Neutrophil (primary cell): ENCODE results near the gene TUBB6.

Experiments used
- H3K27ac ChIP-seq: fragments of 200-600 bp; sonication (generic); 2 replicates; pipeline ENCODE4 v1.5.1; 2016; ENCODE audit warnings: mild to moderate bottlenecking, moderate library complexity
- H3K27me3 ChIP-seq: fragments of 200-600 bp; sonication (generic); 2 replicates; pipeline ENCODE4 v1.6.0; 2016; ENCODE audit warnings: mild to moderate bottlenecking
- H3K36me3 ChIP-seq: fragments of 200-600 bp; sonication (generic); 2 replicates; pipeline ENCODE4 v1.5.1; 2017
- H3K4me1 ChIP-seq, 2 experiments: fragments of 200-600 bp in 1 of 2; sonication (generic) in 1 of 2; 1 replicate in 1 of 2; 2 replicates in 1 of 2; pipeline versions ENCODE4 v1.5.1 to v1.6.1; 2013 to 2016; ENCODE audit warnings: low read depth in 1 of 2, low read length in 1 of 2, mild to moderate bottlenecking in 1 of 2, moderate library complexity in 1 of 2; ENCODE audit not compliant: control insufficient read depth in 1 of 2, insufficient read depth in 1 of 2
- H3K4me3 ChIP-seq, 2 experiments: fragments of 200-600 bp in 1 of 2; sonication (generic) in 1 of 2; 1 replicate in 1 of 2; 2 replicates in 1 of 2; pipeline ENCODE4 v1.5.1; 2013 to 2016; ENCODE audit warnings: low read depth in 1 of 2, low read length in 1 of 2, mild to moderate bottlenecking in 1 of 2, moderate library complexity in 1 of 2
- H3K9me3 ChIP-seq: fragments of 200-600 bp; sonication (generic); 2 replicates; pipeline ENCODE4 v1.5.1; 2016
- TF ChIP-seq, protein P1 (sequence below): fragments of 200-600 bp; sonication (generic); IDR thresholded peaks from 2 replicates; pipeline ENCODE4 v1.5.1; 2016; ENCODE audit warnings: antibody characterized with exemption

Gene TUBB6

DNA sequence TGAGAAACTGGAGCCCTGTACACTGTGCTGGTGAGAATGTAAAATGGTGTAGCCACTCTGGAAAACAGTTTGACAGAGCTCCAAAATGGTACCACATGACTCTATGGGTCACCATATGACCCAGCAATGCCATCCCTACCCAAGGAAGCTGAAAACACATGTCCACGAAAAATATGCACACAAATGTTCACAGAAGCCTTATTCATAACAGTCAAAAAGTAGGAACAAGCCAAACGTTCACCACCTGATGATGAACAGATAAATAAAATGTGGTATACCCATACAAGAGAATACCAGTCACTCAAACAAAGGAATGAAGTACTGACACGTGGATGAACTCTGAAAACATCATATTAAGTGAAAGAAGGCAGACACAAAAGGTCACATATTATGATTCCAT is 64.4 kb downstream of the TUBB6 start:
- peaks cover 10 to 12% of the 10 kb centered on the region in 2 experiments for H3K4me1 ChIP-seq
- no peaks in the 10 kb centered on the region for H3K9me3 ChIP-seq
- peaks cover 10% of the 10 kb centered on the region for H3K36me3 ChIP-seq
- no peaks in the 10 kb centered on the region for H3K27me3 ChIP-seq
- no peak overlapping the region for H3K4me3 ChIP-seq
- TF ChIP-seq, protein P1, sequence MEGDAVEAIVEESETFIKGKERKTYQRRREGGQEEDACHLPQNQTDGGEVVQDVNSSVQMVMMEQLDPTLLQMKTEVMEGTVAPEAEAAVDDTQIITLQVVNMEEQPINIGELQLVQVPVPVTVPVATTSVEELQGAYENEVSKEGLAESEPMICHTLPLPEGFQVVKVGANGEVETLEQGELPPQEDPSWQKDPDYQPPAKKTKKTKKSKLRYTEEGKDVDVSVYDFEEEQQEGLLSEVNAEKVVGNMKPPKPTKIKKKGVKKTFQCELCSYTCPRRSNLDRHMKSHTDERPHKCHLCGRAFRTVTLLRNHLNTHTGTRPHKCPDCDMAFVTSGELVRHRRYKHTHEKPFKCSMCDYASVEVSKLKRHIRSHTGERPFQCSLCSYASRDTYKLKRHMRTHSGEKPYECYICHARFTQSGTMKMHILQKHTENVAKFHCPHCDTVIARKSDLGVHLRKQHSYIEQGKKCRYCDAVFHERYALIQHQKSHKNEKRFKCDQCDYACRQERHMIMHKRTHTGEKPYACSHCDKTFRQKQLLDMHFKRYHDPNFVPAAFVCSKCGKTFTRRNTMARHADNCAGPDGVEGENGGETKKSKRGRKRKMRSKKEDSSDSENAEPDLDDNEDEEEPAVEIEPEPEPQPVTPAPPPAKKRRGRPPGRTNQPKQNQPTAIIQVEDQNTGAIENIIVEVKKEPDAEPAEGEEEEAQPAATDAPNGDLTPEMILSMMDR = no peak
- H3K27ac ChIP-seq = no peak overlapping the region

DNA sequence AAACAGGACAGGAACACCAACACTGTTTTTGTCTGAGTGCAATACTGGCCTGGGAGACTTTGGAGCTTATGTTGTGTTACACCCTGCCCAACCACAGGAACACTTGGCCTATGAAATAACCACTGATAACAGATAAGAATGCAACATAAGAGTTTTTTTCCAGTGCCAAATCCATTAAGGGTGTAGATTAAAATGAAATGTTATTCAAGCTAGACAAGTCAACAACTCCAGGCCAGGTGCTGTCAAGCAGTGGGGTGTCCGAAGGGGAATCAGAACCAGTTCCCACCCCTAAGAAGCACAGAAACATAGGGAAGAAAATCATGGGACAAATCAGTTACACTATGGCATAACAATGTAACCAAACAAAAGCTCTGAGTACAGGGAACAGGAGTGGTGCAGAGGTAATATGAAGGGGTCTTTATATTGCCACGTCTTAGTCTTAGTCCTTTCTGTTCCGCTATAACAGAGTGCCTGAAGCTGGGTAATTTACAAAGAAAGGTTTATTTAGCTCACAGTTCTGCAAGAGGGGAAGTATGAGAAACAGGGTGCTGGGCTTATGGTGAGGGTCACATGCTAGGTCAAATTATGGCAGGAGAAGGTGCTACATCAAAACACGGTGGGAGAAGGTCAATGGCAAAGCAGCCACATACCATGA is 65.2 kb downstream of the TUBB6 start:
- Histone ChIP-seq H3K9me3 (no peaks in the 10 kb centered on the region), H3K27ac (no peak overlapping the region), H3K36me3 (peaks cover 6% of the 10 kb centered on the region), H3K4me1 (peaks cover 15 to 17% of the 10 kb centered on the region in 2 experiments), H3K27me3 (no peaks in the 10 kb centered on the region), H3K4me3 (no peak overlapping the region)
- TF ChIP-seq, protein P1 = no peak

DNA sequence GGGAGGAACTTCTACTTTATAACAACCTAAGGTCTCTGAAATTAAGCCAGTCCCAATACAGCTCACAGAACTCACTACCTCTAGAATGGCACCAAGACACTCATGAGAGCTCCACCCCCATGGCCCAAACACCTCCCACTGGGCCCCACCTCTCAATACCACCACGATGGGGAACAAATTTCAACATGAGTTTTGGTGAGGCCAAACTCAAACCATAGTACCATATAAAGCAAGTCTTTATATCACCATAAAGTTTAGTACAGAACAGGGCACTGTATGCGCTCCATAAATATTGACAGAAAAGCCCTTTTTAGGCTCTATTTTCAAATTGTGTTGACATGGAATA is 65.7 kb downstream of the TUBB6 start:
- Histone ChIP-seq H3K4me3 (no peak overlapping the region), H3K27me3 (no peaks in the 10 kb centered on the region), H3K9me3 (no peaks in the 10 kb centered on the region), H3K36me3 (peaks cover under 1% of the 10 kb centered on the region), H3K27ac (no peak overlapping the region), H3K4me1 (peaks cover 15 to 17% of the 10 kb centered on the region in 2 experiments)
- TF ChIP-seq, protein P1 = no peak

DNA sequence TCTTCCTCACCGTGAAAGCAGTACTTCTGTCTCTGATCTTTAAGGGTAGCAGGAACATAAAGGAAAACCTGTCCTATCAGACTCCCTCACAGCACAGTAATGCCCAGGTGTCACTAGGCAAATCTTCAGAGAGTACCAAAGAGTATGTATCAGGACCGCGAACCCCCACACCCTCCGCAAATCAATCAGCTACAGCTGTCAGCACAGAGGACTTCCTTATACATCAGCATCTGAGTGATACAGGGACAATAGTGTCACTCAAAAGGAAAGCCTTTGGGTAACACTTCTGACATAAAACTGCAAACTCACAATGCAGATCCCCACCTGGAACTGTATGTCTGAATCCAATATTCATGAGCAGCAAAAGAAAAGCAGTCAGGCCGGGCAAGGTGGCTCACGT is 66.4 kb downstream of the TUBB6 start:
- Histone ChIP-seq H3K36me3 (no peaks in the 10 kb centered on the region), H3K4me3 (no peak overlapping the region), H3K27ac (no peak overlapping the region), H3K9me3 (no peaks in the 10 kb centered on the region), H3K27me3 (no peaks in the 10 kb centered on the region), H3K4me1 (peaks cover 15 to 17% of the 10 kb centered on the region in 2 experiments)
- TF ChIP-seq, protein P1 = no peak
